ENCODE data around the gene EMX2.

EMX2 gene

GRCh38 chr10:117543225-117544003, 868 bp downstream of the EMX2 start:
- DNase-seq (ENCODE audit: low read depth in 2 of 2, low spot score in 1 of 2) = no peak

GRCh38 chr10:117544004-117544701, 1.6 kb downstream of the EMX2 start:
- DNase-seq (ENCODE audit: low read depth in 2 of 2, low spot score in 1 of 2) = no peak

GRCh38 chr10:117544711-117545140, 2.2 kb downstream of the EMX2 start:
- DNase-seq (ENCODE audit: low read depth in 2 of 2, low spot score in 1 of 2) = no peak

DNA sequence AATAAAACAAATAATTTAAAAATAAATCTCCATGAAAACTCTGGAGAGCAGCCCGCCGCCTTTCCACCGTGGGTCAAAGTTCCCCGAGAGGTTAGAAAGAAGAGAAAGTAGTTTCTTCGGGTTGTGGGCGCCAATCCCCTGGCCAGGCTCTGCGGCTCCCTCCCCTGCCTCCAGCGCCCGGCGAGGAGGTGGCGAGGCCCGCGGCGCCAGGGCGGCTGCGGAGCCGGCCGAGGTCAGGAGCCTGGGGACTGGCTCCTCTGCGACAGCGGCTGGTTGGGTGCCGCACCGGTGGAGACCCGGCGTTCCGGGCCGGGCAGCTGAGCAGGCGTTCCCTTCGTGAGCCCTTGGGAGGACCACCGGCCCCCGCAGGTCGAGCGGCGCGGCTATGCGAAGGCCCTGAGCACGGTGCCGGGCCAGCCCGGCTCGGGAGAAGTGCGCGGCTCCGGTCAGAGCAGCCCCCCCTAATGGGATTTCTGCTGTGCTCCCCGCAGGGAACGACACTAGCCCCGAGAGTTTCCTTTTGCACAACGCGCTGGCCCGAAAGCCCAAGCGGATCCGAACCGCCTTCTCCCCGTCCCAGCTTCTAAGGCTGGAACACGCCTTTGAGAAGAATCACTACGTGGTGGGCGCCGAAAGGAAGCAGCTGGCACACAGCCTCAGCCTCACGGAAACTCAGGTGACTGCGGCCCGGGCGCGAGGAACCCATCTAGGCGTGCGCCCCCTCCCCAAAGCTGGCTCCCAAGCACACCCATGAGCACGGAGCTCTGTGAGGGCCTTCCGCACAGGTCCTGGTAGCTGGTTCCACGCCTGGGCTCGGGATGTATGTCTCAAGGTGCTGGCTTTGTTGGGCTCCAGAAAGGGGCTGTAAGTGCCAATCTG, 2.8 kb downstream of the EMX2 start:
- no peak for DNase-seq (ENCODE audit: low read depth in 2 of 2, low spot score in 1 of 2)

DNA sequence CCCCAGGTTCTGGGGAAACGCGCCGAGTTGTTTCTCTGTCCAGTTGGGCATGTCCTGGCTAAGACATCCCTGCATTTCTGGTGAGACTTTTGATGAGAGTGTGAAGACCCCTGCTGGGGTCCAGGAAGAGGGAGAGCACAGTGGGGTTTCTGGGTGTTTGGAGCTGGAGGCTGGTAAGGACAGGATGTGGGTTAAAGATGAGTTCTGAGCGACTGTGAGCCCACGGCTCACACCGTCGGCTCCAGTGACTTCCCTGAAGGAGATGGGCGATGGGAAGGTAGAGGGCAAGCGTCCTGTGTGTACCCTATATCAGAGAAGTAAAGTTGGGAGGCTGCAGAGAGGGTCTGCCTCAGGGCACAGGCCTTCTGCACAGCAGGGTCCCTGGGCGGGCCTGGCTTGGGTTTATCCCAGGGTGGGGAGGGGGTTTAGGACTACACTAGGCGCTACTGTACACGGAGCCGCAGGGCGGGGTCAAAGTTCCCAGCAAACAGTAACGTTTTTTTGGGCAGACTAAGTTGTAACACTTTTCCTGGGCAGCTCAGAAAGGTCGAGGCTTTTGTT, 3.6 kb downstream of the EMX2 start:
- DNase-seq (ENCODE audit: low read depth in 2 of 2, low spot score in 1 of 2) = no peak

DNA sequence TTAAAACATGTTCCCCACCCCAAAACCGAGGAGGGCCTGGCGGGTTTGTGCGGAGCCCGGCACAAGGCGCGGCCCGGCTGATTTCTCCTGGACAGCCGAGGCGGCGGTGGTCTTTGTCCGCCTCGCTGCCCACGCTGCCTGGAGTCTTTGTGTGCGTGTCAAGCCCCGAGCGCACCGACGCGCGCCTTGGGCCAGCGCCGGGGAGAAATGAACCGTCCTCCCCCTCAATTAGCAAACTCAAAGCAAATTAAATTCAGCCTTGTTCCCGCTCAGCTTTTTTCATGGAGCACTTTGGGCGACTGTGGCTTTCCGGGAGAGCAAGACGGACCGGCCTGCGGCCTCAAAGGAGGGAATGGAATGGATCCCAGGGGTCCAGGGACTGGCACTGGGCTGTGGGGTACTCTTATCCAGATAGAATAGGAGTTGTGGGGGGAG, 4.1 kb downstream of the EMX2 start:
- no peak for DNase-seq (ENCODE audit: low read depth in 2 of 2, low spot score in 1 of 2)

DNA sequence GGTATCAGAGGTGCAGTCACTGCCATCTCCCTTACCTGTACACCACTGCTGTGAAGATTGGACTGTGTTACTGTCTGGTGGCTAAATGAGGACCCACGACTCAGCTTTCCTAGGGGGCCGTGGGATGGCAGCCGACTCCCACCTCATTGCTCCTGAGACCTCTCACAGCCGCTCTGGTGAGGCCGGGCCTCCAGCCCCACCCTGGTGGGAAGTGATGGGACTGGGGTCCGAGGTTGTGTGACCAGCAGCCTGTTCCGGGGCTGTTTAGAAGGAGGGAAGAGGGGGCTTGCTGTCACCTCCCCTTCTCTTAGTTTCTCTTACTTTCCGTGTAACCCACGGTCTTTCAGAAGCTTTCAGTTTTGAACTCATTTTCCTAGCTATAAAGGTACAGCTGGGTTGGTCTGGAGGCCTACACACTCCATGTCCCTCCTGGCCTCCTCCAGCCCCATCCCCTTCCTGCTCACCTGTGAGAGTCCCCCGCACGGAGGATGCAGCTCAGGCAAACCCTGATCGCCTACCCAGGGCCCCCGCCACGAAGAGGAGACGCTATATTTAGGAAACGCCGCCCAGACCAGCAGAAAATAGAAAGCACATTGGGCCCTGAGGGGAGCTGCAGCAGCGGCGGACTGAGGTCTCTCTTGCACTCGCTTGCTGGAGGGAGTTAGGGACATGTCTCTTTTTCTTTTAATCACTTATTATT, 4.6 kb downstream of the EMX2 start:
- DNase-seq (ENCODE audit: low read depth in 2 of 2, low spot score in 1 of 2) = no peak

- DNase-seq (ENCODE audit: low read depth in 2 of 2, low spot score in 1 of 2) = no peak
Observed at GRCh38 chr10:117547716-117548668, 5.4 kb downstream of the EMX2 start.

DNA sequence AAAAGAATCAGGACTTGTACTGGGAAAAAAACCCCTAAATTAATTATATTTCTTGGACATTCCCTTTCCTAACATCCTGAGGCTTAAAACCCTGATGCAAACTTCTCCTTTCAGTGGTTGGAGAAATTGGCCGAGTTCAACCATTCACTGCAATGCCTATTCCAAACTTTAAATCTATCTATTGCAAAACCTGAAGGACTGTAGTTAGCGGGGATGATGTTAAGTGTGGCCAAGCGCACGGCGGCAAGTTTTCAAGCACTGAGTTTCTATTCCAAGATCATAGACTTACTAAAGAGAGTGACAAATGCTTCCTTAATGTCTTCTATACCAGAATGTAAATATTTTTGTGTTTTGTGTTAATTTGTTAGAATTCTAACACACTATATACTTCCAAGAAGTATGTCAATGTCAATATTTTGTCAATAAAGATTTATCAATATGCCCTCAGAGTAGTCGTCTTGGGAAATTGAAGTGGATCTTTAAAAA, 6.6 kb downstream of the EMX2 start:
- DNase-seq (ENCODE audit: low read depth in 2 of 2, low spot score in 1 of 2) = no peak

- DNase-seq (ENCODE audit: low read depth in 2 of 2, low spot score in 1 of 2) = no peak
Observed at GRCh38 chr10:117550076-117550475, 7.5 kb downstream of the EMX2 start.

DNA sequence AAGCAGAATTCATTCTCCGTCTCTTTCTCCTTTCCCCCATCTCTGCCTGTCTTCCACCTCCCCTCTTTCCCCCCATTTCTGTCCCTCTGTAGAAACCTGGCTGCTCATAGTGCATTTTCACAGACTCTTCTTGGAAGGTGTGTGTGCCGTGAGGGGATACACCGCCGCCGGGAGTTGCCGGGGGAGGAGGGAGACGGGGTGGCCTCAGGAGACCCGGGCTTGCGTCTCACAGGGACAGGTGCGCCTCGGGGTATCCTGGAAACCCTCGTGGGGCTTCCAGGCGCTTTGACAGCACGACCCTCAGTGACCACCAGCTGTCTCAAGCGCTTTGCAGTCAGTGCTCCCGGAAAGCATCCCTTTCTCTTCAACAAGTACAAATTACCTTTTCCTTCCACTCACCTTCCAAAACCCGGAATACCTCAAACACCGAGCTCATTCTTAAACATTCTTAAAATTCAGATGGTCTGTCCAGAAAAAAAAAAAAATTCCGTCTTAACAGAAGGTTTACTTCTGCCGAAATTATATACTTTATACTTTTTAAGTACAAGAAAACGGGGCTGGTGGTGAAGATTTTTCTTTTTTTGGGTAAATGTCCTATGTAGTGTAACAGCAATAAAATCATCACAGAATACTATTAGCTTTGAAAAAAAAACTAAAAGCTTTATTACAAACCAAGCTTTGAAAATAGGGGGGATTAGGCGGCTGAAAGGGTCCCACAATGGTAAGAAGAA, 8.2 kb downstream of the EMX2 start:
- DNase-seq (ENCODE audit: low read depth in 2 of 2, low spot score in 1 of 2) = no peak

DNA sequence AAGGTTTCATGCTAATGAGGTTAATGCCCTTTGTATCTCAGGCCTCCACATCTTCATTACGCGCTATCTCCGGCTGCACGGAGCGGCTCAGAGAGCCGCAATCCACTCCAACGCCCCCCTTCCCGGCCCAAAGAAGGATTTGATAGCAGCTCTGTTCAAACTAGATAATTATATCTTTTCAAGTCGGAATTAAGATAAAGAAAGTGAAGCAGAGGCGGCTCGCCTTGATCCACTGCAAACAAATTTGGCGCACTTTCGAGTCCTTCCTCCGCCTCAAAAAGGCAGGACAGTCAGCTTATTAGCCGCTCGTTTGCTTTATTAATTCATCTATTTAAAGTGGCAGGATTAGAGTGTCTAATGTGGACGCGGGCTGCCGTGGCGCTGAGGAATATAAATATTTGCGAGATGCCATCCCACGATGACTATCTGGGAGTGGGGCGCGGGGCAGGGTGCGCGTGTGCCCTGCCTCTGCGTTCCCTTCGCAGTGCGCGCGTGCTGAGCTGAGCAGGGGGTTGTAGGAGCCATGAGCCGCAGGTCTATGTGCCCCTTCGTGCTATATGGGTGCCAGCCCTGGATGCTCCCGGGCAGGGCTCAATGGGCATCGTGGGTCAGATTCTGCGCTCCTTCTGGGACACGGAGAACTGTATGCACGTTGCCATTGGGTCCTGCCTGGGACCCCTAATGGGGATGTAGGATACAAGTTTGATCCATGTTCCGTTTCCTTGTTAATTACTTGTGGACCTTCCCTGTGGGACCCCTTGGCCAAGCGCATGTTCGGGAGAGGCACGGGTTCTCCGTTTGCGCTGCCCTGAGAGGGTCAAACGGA, 9.0 kb downstream of the EMX2 start:
- DNase-seq (ENCODE audit: low read depth in 2 of 2, low spot score in 1 of 2) = no peak

GRCh38 chr10:117552156-117552631, 9.6 kb downstream of the EMX2 start:
- no peak for DNase-seq (ENCODE audit: low read depth in 2 of 2, low spot score in 1 of 2)

- DNase-seq (ENCODE audit: low read depth in 2 of 2, low spot score in 1 of 2) = no peak
Observed at GRCh38 chr10:117552701-117553141, 10.2 kb downstream of the EMX2 start.

DNA sequence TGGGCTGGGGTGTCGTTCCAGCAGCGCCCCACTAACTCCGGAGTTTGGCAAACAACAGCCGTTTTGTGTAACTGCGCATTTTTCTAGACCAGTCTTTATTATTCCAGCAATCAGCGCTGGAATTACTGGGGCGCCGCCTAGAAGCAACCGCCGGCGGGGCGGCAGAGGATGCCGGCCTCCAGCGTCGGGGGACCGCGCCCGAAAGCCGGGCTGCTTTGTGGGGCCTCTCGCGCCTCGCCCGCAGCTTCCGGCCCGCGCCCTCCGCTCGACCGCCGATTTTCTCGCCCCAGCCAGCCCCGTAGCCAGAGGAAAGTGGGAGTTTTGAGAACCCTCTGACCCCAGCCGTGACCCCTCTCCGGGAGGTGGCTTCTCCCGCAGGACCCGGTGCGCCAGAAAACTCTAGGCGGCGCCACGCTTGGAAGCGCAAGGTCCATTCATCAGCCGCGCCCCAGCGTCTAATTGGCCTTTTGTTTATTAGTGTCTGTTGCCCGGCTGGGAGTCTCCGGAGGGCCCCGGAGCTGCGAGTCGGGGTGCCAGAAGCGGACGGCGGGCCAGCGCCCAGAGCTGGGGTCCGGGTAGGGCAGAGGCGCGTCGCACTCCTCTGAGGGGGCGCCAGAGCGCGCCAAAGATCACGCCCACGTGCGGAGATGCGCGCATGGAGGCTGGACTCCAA, 10.7 kb downstream of the EMX2 start:
- DNase-seq (ENCODE audit: low read depth in 2 of 2, low spot score in 1 of 2) = no peak

GRCh38 chr10:117553815-117554172, 11.2 kb downstream of the EMX2 start:
- no peak for DNase-seq (ENCODE audit: low read depth in 2 of 2, low spot score in 1 of 2)

- DNase-seq (ENCODE audit: low read depth in 2 of 2, low spot score in 1 of 2) = no peak
Observed at GRCh38 chr10:117554241-117554814, 11.8 kb downstream of the EMX2 start.

Measured in stimulated activated CD8-positive, alpha-beta memory T cell treated with anti-CD3 and anti-CD28 coated beads, Interleukin-4, amount 100 ng/mL, for 1 hour (primary cell).